Measurements from ENCODE around the gene MEA1. TPM values are rescaled to one million over a fixed set of nuclear protein-coding genes. Genes with fewer than 3 reads are reported as not detected.

Gene MEA1
- total and polyA plus RNA-seq, 10 of the 15 experiments (the other 5 are each of a cell fraction or from before 2014, with no cell fraction given): 59.1 to 148 (median 96.4) TPM

GRCh38 chr6:43013843-43014433 is at the start of gene MEA1, which contains the start of gene KLHDC3 (continued):
- TF ChIP-seq BCL3 (IDR thresholded peaks at IDR 0.05; ENCODE audit: borderline replicate concordance, insufficient read depth, low read depth, low read length, poor library complexity, severe bottlenecking) (no peak), SUPT20H (IDR thresholded peaks at IDR 0.05; ENCODE audit: borderline replicate concordance, control insufficient read depth, low read depth, low read length) (no peak), PAX8 (IDR thresholded peaks at IDR 0.05) (no peak), CBFB (IDR thresholded peaks at IDR 0.05; ENCODE audit: low read depth) (0 out of 2 replicates have a peak, but pooled peaks have one; percentile 9), ZZZ3 (IDR thresholded peaks at IDR 0.05; ENCODE audit: control insufficient read depth, insufficient read length, low read depth) (no peak), SREBF2 (IDR thresholded peaks at IDR 0.05; ENCODE audit: low read length) (peak; percentile 29; the same call in 1 of the 2 replicates), RAD21 (IDR thresholded peaks at IDR 0.05; ENCODE audit: insufficient read depth, low read depth, low read length) (no peak), RCOR1 (conservative IDR thresholded peaks at IDR 0.05; ENCODE audit: low read depth, low read length) (no peak), DPF2 (IDR thresholded peaks at IDR 0.05) (peak; percentile 87), NR2C1 (IDR thresholded peaks at IDR 0.05) (no peak), GABPA (IDR thresholded peaks at IDR 0.05; ENCODE audit: low read depth) (peak; percentile 69; the same call in 1 of the 2 replicates), TCF3 (IDR thresholded peaks at IDR 0.05; ENCODE audit: borderline replicate concordance, insufficient read depth, low read depth, low read length) (peak; percentile 56; the same call in 1 of the 2 replicates), ELK1 (IDR thresholded peaks at IDR 0.05; ENCODE audit: low read depth, low read length) (peak; percentile 82), BHLHE40 (IDR thresholded peaks at IDR 0.05; ENCODE audit: borderline replicate concordance in 1 of 2, low read depth in 2 of 2, low read length in 1 of 2) (peak; percentile 99), LARP7 (IDR thresholded peaks at IDR 0.05) (no peak), JUNB (IDR thresholded peaks at IDR 0.05) (no peak), CHD4 (IDR thresholded peaks at IDR 0.05) (no peak), SMAD1 (IDR thresholded peaks at IDR 0.05; ENCODE audit: low read depth, partially characterized antibody) (no peak), MTA2 (IDR thresholded peaks at IDR 0.05; ENCODE audit: low read depth) (no peak), MYB (IDR thresholded peaks at IDR 0.05; ENCODE audit: borderline replicate concordance, low read depth, low read length) (no peak), HDGF (IDR thresholded peaks at IDR 0.05) (peak; percentile 93), PBX3 (IDR thresholded peaks at IDR 0.05; ENCODE audit: insufficient replicate concordance, low read depth, low read length) (peak; percentile 96), ZNF24 (IDR thresholded peaks at IDR 0.05) (no peak), ZBTB11 (CRISPR knock-in tag; IDR thresholded peaks at IDR 0.05) (no peak), BCL11A (IDR thresholded peaks at IDR 0.05; ENCODE audit: low read depth, low read length) (no peak)
